ENCODE results near the gene TUBGCP2. TPM values are rescaled to one million over a fixed set of nuclear protein-coding genes. Genes with fewer than 3 reads are reported as not detected.

Gene TUBGCP2
- total RNA-seq, 4 donors from 2014 or later: 35.8 to 47.3 (median 38.8) TPM

DNA sequence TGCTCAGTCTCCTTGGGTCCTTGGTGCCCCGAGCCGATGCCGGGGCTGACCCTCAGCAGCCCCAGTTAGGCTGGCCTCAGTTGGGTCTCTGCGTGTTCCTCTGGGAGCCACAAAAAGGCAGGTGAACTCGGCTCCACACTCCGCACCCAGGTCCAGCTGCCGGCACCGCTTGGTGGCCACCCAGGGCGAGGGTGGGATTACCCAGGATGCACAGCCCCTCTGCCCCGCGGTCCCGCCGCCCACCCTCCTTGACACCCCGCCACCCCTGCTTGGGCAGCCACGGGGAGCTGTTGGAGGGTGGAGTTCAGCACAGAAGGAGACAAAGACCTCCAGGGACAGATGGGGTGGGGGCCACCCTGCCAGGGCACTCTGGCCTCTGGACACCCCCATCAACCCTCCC lies 53.3 kb downstream of the TUBGCP2 start:
- ATAC-seq: no peak
- WGBS, 2 donors (ENCODE audit: low coverage in 1 of 2): no CpG with 5 or more reads among the region's 15 CpGs
- Histone ChIP-seq H3K36me3 (no peaks in the 10 kb centered on the region), H3K9me3 (no peaks in the 10 kb centered on the region), H3K4me3 (no peak overlapping the region), H3K27ac (no peak overlapping the region), H3K4me1 (peaks cover 0 to 33% (median 26%) of the 10 kb centered on the region in 3 donors), H3K27me3 (peaks cover 51% of the 10 kb centered on the region)
- TF ChIP-seq EP300 (IDR thresholded peaks at IDR 0.05): no peak
- no peak for TF ChIP-seq POLR2AphosphoS5 (IDR thresholded peaks at IDR 0.05)
- TF ChIP-seq POLR2A (IDR thresholded peaks at IDR 0.05): no peak
- no peak for TF ChIP-seq CTCF (IDR thresholded peaks at IDR 0.05)

- H3K4me3 ChIP-seq: no peak overlapping the region
- WGBS, 2 donors (ENCODE audit: low coverage in 1 of 2): 57 to 64% methylated on average over 9 to 10 of the region's 13 CpGs
- H3K27me3 ChIP-seq: peaks cover 59% of the 10 kb centered on the region
- no peaks in the 10 kb centered on the region for H3K9me3 ChIP-seq
- H3K4me1 ChIP-seq: peaks cover 0 to 26% (median 20%) of the 10 kb centered on the region in 3 donors
- no peak overlapping the region for H3K27ac ChIP-seq
- H3K36me3 ChIP-seq: no peaks in the 10 kb centered on the region
- no peak for TF ChIP-seq POLR2AphosphoS5 (IDR thresholded peaks at IDR 0.05)
- TF ChIP-seq POLR2A (IDR thresholded peaks at IDR 0.05): no peak
- TF ChIP-seq EP300 (IDR thresholded peaks at IDR 0.05): no peak
- no peak for TF ChIP-seq CTCF (IDR thresholded peaks at IDR 0.05)
- no peak for ATAC-seq
These were observed 54.1 kb downstream of the TUBGCP2 start for GRCh38 chr10:133254421-133255120.

DNA sequence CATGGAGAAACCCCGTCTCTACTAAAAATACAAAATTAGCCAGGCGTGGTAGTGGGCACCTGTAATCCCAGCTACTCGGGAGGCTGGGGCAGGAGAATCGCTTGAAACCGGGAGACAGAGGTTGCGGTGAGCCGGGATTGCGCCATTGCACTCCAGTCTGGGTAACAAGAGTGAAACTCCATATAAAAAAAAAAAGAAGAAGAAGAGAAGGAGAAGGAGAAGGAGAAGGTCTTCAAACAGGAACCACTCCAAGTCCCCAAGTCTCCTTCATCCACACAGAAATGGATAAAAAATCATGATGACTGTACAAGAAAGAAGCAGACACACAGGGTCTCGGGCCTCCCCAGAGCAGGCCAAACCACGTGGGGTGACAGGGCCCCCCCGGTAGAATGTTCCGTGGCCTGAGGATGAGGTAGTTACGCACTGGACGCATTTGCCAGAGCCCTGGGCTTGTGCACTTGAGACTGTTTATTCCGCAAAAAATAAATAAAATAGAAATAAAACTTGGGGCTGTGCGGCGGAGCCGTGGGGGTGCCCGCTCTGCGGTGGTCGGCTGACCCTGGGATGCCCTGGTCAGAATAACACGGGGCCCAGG lies 55.2 kb downstream of the TUBGCP2 start:
- WGBS, 2 donors (ENCODE audit: low coverage in 1 of 2): 72 to 100% methylated on average over 1 to 11 of the region's 22 CpGs
- Histone ChIP-seq H3K4me3 (no peak overlapping the region), H3K27ac (no peak overlapping the region), H3K4me1 (peaks cover 0 to 15% (median 12%) of the 10 kb centered on the region in 3 donors), H3K27me3 (peaks cover 70% of the 10 kb centered on the region), H3K9me3 (no peaks in the 10 kb centered on the region), H3K36me3 (no peaks in the 10 kb centered on the region)
- TF ChIP-seq EP300 (IDR thresholded peaks at IDR 0.05): no peak
- no peak for TF ChIP-seq POLR2AphosphoS5 (IDR thresholded peaks at IDR 0.05)
- TF ChIP-seq POLR2A (IDR thresholded peaks at IDR 0.05): no peak
- TF ChIP-seq CTCF (IDR thresholded peaks at IDR 0.05): no peak
- ATAC-seq: no peak

DNA sequence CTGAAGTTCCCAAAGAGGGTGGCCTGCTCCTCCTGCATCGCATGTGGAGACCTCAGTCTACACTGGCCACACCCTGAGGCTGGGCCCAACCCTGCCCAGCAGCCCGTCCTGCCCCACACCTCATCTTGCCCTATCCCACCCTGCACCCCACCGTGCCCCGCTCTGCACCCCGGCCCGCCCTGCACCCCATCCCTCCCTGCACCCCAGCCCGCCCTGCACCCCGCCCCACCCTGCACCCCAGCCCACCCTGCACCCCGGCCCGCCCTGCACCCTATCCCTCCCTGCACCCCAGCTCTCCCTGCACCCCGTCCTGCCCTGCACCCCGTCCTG lies 56.5 kb downstream of the TUBGCP2 start:
- Histone ChIP-seq H3K27me3 (peaks cover 80% of the 10 kb centered on the region), H3K36me3 (no peaks in the 10 kb centered on the region), H3K4me1 (peaks cover 0 to 3% (median 2%) of the 10 kb centered on the region in 3 donors), H3K27ac (no peak overlapping the region), H3K9me3 (no peaks in the 10 kb centered on the region), H3K4me3 (no peak overlapping the region)
- no peak for TF ChIP-seq EP300 (IDR thresholded peaks at IDR 0.05)
- no peak for TF ChIP-seq POLR2AphosphoS5 (IDR thresholded peaks at IDR 0.05)
- TF ChIP-seq POLR2A (IDR thresholded peaks at IDR 0.05): no peak
- whole genome bisulfite sequencing, 2 donors (ENCODE audit: low coverage in 1 of 2): 59% methylated on average over 4 of the region's 12 CpGs; no CpG with 5 or more reads in 1 of the 2 donors
- ATAC-seq: no peak

- Histone ChIP-seq H3K27ac (no peak overlapping the region), H3K27me3 (peaks cover 81% of the 10 kb centered on the region), H3K4me1 (no peaks in the 10 kb centered on the region), H3K36me3 (no peaks in the 10 kb centered on the region), H3K4me3 (no peak overlapping the region), H3K9me3 (no peaks in the 10 kb centered on the region)
- no peak for ATAC-seq
- 40% methylated on average over 1 of the region's 28 CpGs; no CpG with 5 or more reads in 1 of the 2 donors for WGBS, 2 donors (ENCODE audit: low coverage in 1 of 2)
- TF ChIP-seq POLR2A (IDR thresholded peaks at IDR 0.05) (no peak), POLR2AphosphoS5 (IDR thresholded peaks at IDR 0.05) (no peak), EP300 (IDR thresholded peaks at IDR 0.05) (no peak), CTCF (IDR thresholded peaks at IDR 0.05) (no peak)
These were observed 57.1 kb downstream of the TUBGCP2 start for GRCh38 chr10:133251388-133252222.
